WTC11 (cell line): ENCODE results near the gene MRS2.

Experiments used
- AFF4 ChIP-seq: sonication (generic); formaldehyde crosslinking; IDR thresholded peaks from 2 replicates; pipeline ENCODE4 v1.8.1; 2023; ENCODE audit warnings: mild to moderate bottlenecking, missing genetic modification reagents, borderline replicate concordance
- ATF3 ChIP-seq: sonication (generic); formaldehyde crosslinking; conservative IDR thresholded peaks from 2 replicates; pipeline ENCODE4 v1.8.1; 2022; ENCODE audit warnings: mild to moderate bottlenecking, missing genetic modification reagents
- CTCF ChIP-seq: fragments of 200-600 bp; IDR thresholded peaks from 2 replicates; pipeline ENCODE4 v1.8.0; 2022; ENCODE audit warnings: antibody characterized with exemption
- EMX1 ChIP-seq: fragments of 250-450 bp; sonication (Bioruptor Pico); IDR thresholded peaks from 2 replicates; pipeline ENCODE4 v1.8.0; 2021; ENCODE audit warnings: mild to moderate bottlenecking
- ESRRA ChIP-seq: sonication (generic); formaldehyde crosslinking; IDR thresholded peaks from 2 replicates; pipeline ENCODE4 v1.8.1; 2022; ENCODE audit warnings: mild to moderate bottlenecking, missing genetic modification reagents, borderline replicate concordance
- MAX ChIP-seq: sonication (generic); formaldehyde crosslinking; IDR thresholded peaks from 2 replicates; pipeline ENCODE4 v1.8.0; 2022; ENCODE audit warnings: mild to moderate bottlenecking, missing genetic modification reagents
- NFYB ChIP-seq: sonication (generic); formaldehyde crosslinking; conservative IDR thresholded peaks from 2 replicates; pipeline ENCODE4 v1.8.0; 2022; ENCODE audit warnings: low read depth, missing genetic modification reagents
- PRDM15 ChIP-seq: sonication (generic); formaldehyde crosslinking; IDR thresholded peaks from 2 replicates; pipeline ENCODE4 v1.8.0; 2022; ENCODE audit warnings: missing genetic modification reagents
- RELA ChIP-seq: sonication (generic); formaldehyde crosslinking; IDR thresholded peaks from 2 replicates; pipeline ENCODE4 v1.8.1; 2022; ENCODE audit warnings: missing genetic modification reagents, mild to moderate bottlenecking, borderline replicate concordance
- TCF7 ChIP-seq: sonication (generic); formaldehyde crosslinking; IDR thresholded peaks from 2 replicates; pipeline ENCODE4 v1.8.0; 2022; ENCODE audit warnings: mild to moderate bottlenecking, low read depth, missing genetic modification reagents, moderate library complexity
- TEAD1 ChIP-seq: sonication (generic); formaldehyde crosslinking; IDR thresholded peaks from 2 replicates; pipeline ENCODE4 v1.8.0; 2022; ENCODE audit warnings: mild to moderate bottlenecking, missing genetic modification reagents
- TP53 ChIP-seq: sonication (generic); formaldehyde crosslinking; IDR thresholded peaks from 2 replicates; pipeline ENCODE4 v1.8.1; 2023; ENCODE audit warnings: mild to moderate bottlenecking, missing genetic modification reagents
- ZNF512 ChIP-seq: sonication (generic); formaldehyde crosslinking; IDR thresholded peaks from 2 replicates; pipeline ENCODE4 v1.8.1; 2022; ENCODE audit warnings: missing genetic modification reagents, borderline replicate concordance

- TF ChIP-seq ZNF512 (no peak), AFF4 (CRISPR knock-in tag) (no peak), CTCF (no peak), TCF7 (CRISPR knock-in tag) (no peak), RELA (CRISPR knock-in tag) (no peak), PRDM15 (CRISPR knock-in tag) (no peak), NFYB (CRISPR knock-in tag) (no peak), TP53 (CRISPR knock-in tag) (no peak), ATF3 (CRISPR knock-in tag) (no peak), EMX1 (CRISPR knock-in tag) (no peak), ESRRA (CRISPR knock-in tag) (no peak), TEAD1 (CRISPR knock-in tag) (no peak), MAX (CRISPR knock-in tag) (no peak)
These were observed 5.9 kb upstream of the MRS2 start for GRCh38 chr6:24396824-24397223.
